ENCODE results near the gene POLR1E. TPM values are rescaled to one million over a fixed set of nuclear protein-coding genes. Genes with fewer than 3 reads are reported as not detected.

Gene POLR1E
- total and polyA plus RNA-seq, 2 of the 8 experiments (the other 6 are each of a cell fraction or from before 2014, with no cell fraction given): 16.0 to 40.0 TPM

- DNase-seq (ENCODE audit: low read depth in 1 of 2, low spot score in 2 of 2) (peak; percentile 34 to 72), FAIRE-seq (no peak)
- Histone ChIP-seq H4K5ac (ENCODE audit: insufficient read length, low read depth, low read length) (no peak overlapping the region), H4K8ac (ENCODE audit: extremely low read depth, insufficient read depth, low read length) (no peak overlapping the region), H2BK120ac (replicated peaks; ENCODE audit: low read depth, low read length) (no peak overlapping the region), H3K18ac (ENCODE audit: extremely low read depth, low read length) (no peak overlapping the region), H2BK12ac (ENCODE audit: low read depth, low read length) (no peak overlapping the region), H3K4me1 (replicated peaks in 1 of 4; ENCODE audit: control insufficient read depth in 3 of 4, insufficient read depth in 4 of 4, low read length in 3 of 4) (no peaks in the 10 kb centered on the region; a peak in 2 of 7 replicates), H3K27me3 (replicated peaks in 1 of 4; ENCODE audit: control insufficient read depth in 3 of 4, extremely low read depth in 1 of 4, insufficient read depth in 3 of 4, low read length in 3 of 4) (no peaks in the 10 kb centered on the region), H2AK5ac (ENCODE audit: low read depth, low read length) (no peak overlapping the region), H4K91ac (replicated peaks; ENCODE audit: insufficient read length, low read length) (no peak overlapping the region), H3K14ac (ENCODE audit: insufficient read length) (no peak overlapping the region), H3K79me1 (ENCODE audit: low read depth, low read length) (no peaks in the 10 kb centered on the region; the same call in 1 of the 2 replicates), H4K20me1 (replicated peaks in 1 of 2; ENCODE audit: control insufficient read depth in 1 of 2, insufficient read depth in 2 of 2, low read length in 2 of 2) (peaks cover 2 to 6% of the 10 kb centered on the region in 2 experiments), H3K27ac (ENCODE audit: low read depth, low read length) (no peak overlapping the region), H3K23ac (ENCODE audit: insufficient read length) (no peak overlapping the region), H3K4ac (replicated peaks; ENCODE audit: insufficient read length, low read depth, low read length) (no peak overlapping the region), H3K9ac (replicated peaks in 1 of 4; ENCODE audit: extremely low read depth in 1 of 4, low read depth in 3 of 4, low read length in 3 of 4) (no peak overlapping the region), H2BK5ac (ENCODE audit: low read depth, low read length) (no peak overlapping the region), H2BK15ac (ENCODE audit: low read length) (no peak overlapping the region), H2AFZ (ENCODE audit: low read length) (no peak overlapping the region), H3K4me2 (ENCODE audit: insufficient read depth in 1 of 2, low read depth in 2 of 2, low read length in 2 of 2) (no peak overlapping the region; a peak in 1 of 4 replicates), H3K9me3 (ENCODE audit: insufficient read depth in 2 of 2, low read depth in 1 of 2, low read length in 1 of 2) (no peaks in the 10 kb centered on the region), H3K23me2 (ENCODE audit: low read depth, low read length) (no peaks in the 10 kb centered on the region), H3K36me3 (ENCODE audit: control insufficient read depth in 2 of 4, insufficient read depth in 4 of 4, low read length in 3 of 4) (peaks cover 0 to 11% (median 7%) of the 10 kb centered on the region in 4 experiments; a peak in 5 of 8 replicates), H3K79me2 (ENCODE audit: control insufficient read depth in 1 of 2, insufficient read depth in 2 of 2, low read length in 2 of 2) (no peaks in the 10 kb centered on the region), H3K4me3 (ENCODE audit: extremely low read depth in 1 of 4, insufficient read depth in 2 of 4, low read depth in 3 of 4, low read length in 4 of 4) (no peak overlapping the region), H3K56ac (replicated peaks; ENCODE audit: insufficient read length, low read depth, low read length) (no peak overlapping the region), H2BK20ac (ENCODE audit: low read length) (0 out of 2 replicates have a peak overlapping the region, but pooled peaks have one; percentile 61)
- ChIA-PET CTCF (ENCODE audit: partially characterized antibody) (interaction anchor here (0.6 to 6.5 kb wide), 13 partner anchors 10 to 233 kb away, joined by 3 to 39 read pairs (median 4); partner anchors contain the start of gene POLR1E), POLR2A (ENCODE audit: partially characterized antibody) (interaction anchor here (0.8 to 2.5 kb wide), 9 partner anchors 15 to 87 kb away, joined by 3 to 13 read pairs (median 4); partner anchors contain the start of genes POLR1E, TOMM5 and ZBTB5)
- 80% methylated on average over 15 of the region's 15 CpGs; no CpG with 5 or more reads in 1 of the 2 experiments for WGBS, 2 experiments (ENCODE audit: extremely low coverage in 1 of 2, insufficient coverage in 1 of 2, insufficient read length in 1 of 2, insufficient replicate concordance in 2 of 2, low coverage in 1 of 2, low lambda C conversion rate in 2 of 2, missing lambda C conversion rate in 1 of 2)
- TF ChIP-seq RAD21 (IDR thresholded peaks at IDR 0.05 in 1 of 2, conservative IDR thresholded peaks at IDR 0.05 in 1 of 2; ENCODE audit: low read depth in 2 of 2, low read length in 2 of 2) (peak; percentile 36 to 45; a peak in 3 of 4 replicates), RFX5 (IDR thresholded peaks at IDR 0.05; ENCODE audit: borderline replicate concordance, low read depth, low read length) (no peak), MAX (IDR thresholded peaks at IDR 0.05) (no peak), POLR2A (IDR thresholded peaks at IDR 0.05; ENCODE audit: control extremely low read depth in 1 of 2, low read depth in 2 of 2, low read length in 2 of 2) (peak in 1 of 2 experiments; percentile 49; a peak in 1 of 3 replicates), CTCF (IDR thresholded peaks at IDR 0.05; ENCODE audit: control extremely low read depth in 1 of 3, insufficient read depth in 1 of 3, low read depth in 1 of 3, low read length in 3 of 3) (peak; percentile 53 to 77 (median 76))
Measured at GRCh38 chr9:37511016-37512010, 25.6 kb downstream of the POLR1E start.

Data from H1 (cell line).